Measurements from ENCODE around the gene DKK3. TPM values are rescaled to one million over a fixed set of nuclear protein-coding genes. Genes with fewer than 3 reads are reported as not detected.

Gene DKK3
- total RNA-seq, 1 experiment from 2014 or later = 0.33 TPM

- H3K4me1 Mint-ChIP-seq (ENCODE audit: insufficient read depth, unreplicated experiment) = peaks cover 5% of the 10 kb centered on the region
- no peaks in the 10 kb centered on the region for H3K27me3 Mint-ChIP-seq (ENCODE audit: insufficient read depth, unreplicated experiment)
- H3K4me3 Mint-ChIP-seq (ENCODE audit: unreplicated experiment) = no peak overlapping the region
- intact Hi-C loops (cut with micrococcal nuclease) = loop anchor here (1.0 kb wide), 1 partner anchor 77 kb away; no protein-coding TSS in a partner anchor
- TF ChIP-seq CTCF (IDR thresholded peaks at IDR 0.05; ENCODE audit: unreplicated experiment) = peak; percentile 79
- POLR2A ChIA-PET = interaction anchor here (1.2 kb wide), 1 partner anchor 10 kb away, joined by 3 read pairs; no protein-coding TSS in a partner anchor
- CTCF ChIA-PET = interaction anchor here (1.4 to 2.7 kb wide), 7 partner anchors 9 to 28 kb away, joined by 5 to 18 read pairs (median 8); no protein-coding TSS in a partner anchor
- H3K36me3 Mint-ChIP-seq (ENCODE audit: insufficient read depth, unreplicated experiment) = peaks cover 6% of the 10 kb centered on the region
- peak; percentile 75 for DNase-seq (ENCODE audit: unreplicated experiment)
- no TSS peak for BruUV-seq (replicated peaks)
- H3K27ac Mint-ChIP-seq (ENCODE audit: low read depth, unreplicated experiment) = no peak overlapping the region
- no peaks in the 10 kb centered on the region for H3K9me3 Mint-ChIP-seq (ENCODE audit: unreplicated experiment)
Measured at GRCh38 chr11:11966826-11967668, 41.4 kb downstream of the DKK3 start.

GRCh38 chr11:11966354-11966741 lies 42.1 kb downstream of the DKK3 start:
- no peak overlapping the region for H3K4me3 Mint-ChIP-seq (ENCODE audit: unreplicated experiment)
- ChIA-PET CTCF (interaction anchor here (0.7 to 2.7 kb wide), 8 partner anchors 8 to 29 kb away, joined by 3 to 18 read pairs (median 8); no protein-coding TSS in a partner anchor), POLR2A (interaction anchor here (0.6 to 1.2 kb wide), 2 partner anchors 11 to 16 kb away, joined by 3 read pairs; no protein-coding TSS in a partner anchor)
- peaks cover 5% of the 10 kb centered on the region for H3K4me1 Mint-ChIP-seq (ENCODE audit: insufficient read depth, unreplicated experiment)
- TF ChIP-seq CTCF (IDR thresholded peaks at IDR 0.05; ENCODE audit: unreplicated experiment) = no peak
- intact Hi-C loops (cut with micrococcal nuclease) = loop anchor here (1.0 kb wide), 1 partner anchor 78 kb away; no protein-coding TSS in a partner anchor
- H3K9me3 Mint-ChIP-seq (ENCODE audit: unreplicated experiment) = no peaks in the 10 kb centered on the region
- H3K27ac Mint-ChIP-seq (ENCODE audit: low read depth, unreplicated experiment) = no peak overlapping the region
- DNase-seq (ENCODE audit: unreplicated experiment) = no peak
- H3K27me3 Mint-ChIP-seq (ENCODE audit: insufficient read depth, unreplicated experiment) = no peaks in the 10 kb centered on the region
- BruUV-seq (replicated peaks) = no TSS peak
- peaks cover 6% of the 10 kb centered on the region for H3K36me3 Mint-ChIP-seq (ENCODE audit: insufficient read depth, unreplicated experiment)

GRCh38 chr11:11965656-11966353 lies 42.6 kb downstream of the DKK3 start:
- no peaks in the 10 kb centered on the region for H3K9me3 Mint-ChIP-seq (ENCODE audit: unreplicated experiment)
- ChIA-PET POLR2A (interaction anchor here (0.6 kb wide), 2 partner anchors 10 to 16 kb away, joined by 3 read pairs; no protein-coding TSS in a partner anchor), CTCF (interaction anchor here (0.6 to 2.7 kb wide), 11 partner anchors 8 to 82 kb away, joined by 3 to 18 read pairs (median 6); no protein-coding TSS in a partner anchor)
- H3K36me3 Mint-ChIP-seq (ENCODE audit: insufficient read depth, unreplicated experiment) = peaks cover 9% of the 10 kb centered on the region
- intact Hi-C loops (cut with micrococcal nuclease) = loop anchor here (1.0 kb wide), 1 partner anchor 78 kb away; no protein-coding TSS in a partner anchor
- H3K27me3 Mint-ChIP-seq (ENCODE audit: insufficient read depth, unreplicated experiment) = no peaks in the 10 kb centered on the region
- no TSS peak for BruUV-seq (replicated peaks)
- peaks cover 5% of the 10 kb centered on the region for H3K4me1 Mint-ChIP-seq (ENCODE audit: insufficient read depth, unreplicated experiment)
- H3K4me3 Mint-ChIP-seq (ENCODE audit: unreplicated experiment) = no peak overlapping the region
- no peak for DNase-seq (ENCODE audit: unreplicated experiment)
- no peak for TF ChIP-seq CTCF (IDR thresholded peaks at IDR 0.05; ENCODE audit: unreplicated experiment)
- H3K27ac Mint-ChIP-seq (ENCODE audit: low read depth, unreplicated experiment) = no peak overlapping the region
